Measurements from ENCODE around the gene RNF114. TPM values are rescaled to one million over a fixed set of nuclear protein-coding genes. Genes with fewer than 3 reads are reported as not detected.
A peak's percentile ranks its signal among the peaks of the same experiment; 100 is the strongest.
"Not testable (repeated sequence)": the region's sequence is repeated elsewhere in the genome, so short reads cannot be mapped to it uniquely, and the experiment has no call there.

The RNF114 gene, protein sequence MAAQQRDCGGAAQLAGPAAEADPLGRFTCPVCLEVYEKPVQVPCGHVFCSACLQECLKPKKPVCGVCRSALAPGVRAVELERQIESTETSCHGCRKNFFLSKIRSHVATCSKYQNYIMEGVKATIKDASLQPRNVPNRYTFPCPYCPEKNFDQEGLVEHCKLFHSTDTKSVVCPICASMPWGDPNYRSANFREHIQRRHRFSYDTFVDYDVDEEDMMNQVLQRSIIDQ
- total RNA-seq = 68.7 TPM

DNA sequence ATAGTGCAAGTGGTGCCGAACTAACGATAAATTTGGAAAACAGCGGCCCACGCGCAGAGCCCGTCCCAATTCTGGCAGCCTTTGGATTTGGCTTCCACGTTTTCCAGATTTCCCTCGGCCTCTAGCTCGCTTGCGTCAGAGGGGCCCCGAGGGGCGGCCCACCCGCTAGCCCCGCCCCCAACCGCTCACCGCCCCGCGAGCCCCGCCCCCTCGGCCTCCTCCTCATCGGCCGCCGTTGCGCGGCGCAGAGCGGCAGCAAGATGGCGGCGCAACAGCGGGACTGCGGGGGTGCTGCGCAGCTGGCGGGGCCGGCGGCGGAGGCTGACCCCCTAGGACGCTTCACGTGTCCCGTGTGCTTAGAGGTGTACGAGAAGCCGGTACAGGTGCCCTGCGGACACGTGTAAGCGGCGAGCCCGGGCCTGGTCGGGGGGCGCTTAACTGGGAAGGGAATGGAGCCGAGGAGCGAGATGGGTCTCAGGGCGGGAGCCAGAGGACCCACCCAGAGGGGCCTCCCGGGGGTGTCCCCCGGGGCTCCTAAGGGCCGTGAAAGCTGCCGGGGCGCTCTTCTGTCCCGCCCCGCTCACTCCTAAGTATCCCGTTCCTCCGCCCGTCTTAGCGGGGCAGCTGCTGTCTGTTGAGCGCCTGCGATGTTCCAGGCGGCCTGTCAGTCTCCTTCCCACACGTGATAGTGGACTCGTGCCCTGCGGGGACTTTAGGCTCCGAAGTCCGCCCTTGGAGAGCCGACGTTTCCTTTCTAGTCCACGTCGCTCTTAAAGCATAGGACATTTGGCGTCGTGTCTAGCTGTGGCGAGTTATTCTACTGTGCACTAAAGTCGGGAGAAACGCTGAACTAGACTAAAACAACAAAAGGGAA, at the start of gene RNF114:
TSS of gene RNF114 (plus strand) at position 245 of the 874 bp plus-strand sequence. CDS start at position 261, 16 bp downstream.
- peak; percentile 92 for DNase-seq (ENCODE audit: low spot score)

DNA sequence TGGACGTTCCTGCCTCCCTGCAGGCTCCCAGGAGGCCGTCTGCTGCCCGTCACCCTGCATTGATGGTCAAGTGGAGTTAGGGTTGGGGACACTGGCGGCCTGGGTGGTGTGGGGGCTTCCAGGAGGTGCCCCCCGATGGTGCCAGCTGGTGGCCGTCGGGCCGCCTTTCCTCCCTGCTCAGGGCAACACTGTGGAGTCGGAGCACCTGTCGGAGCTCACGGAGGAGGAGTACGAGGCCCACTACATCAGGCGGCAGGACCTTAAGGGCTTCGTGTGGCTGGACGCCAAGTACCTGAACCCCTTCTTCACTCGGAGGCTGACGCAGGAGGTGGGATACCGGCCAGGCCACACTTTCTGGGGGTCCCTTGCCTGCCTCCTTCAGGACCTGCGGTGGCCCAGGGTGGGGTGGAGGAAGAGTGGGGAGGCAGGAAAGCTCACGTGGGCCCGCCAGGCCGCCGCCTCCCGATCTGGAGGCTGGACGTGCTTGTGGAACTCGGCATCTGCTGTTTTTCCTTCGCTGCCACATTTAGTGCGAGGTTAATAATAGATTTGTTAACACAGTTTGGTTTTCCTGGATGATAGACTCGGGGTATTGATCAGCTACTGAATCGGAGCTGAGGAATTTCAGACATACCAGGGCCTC, 49.5 kb upstream of the RNF114 start:
- DNase-seq (ENCODE audit: low spot score) = no peak

DNA sequence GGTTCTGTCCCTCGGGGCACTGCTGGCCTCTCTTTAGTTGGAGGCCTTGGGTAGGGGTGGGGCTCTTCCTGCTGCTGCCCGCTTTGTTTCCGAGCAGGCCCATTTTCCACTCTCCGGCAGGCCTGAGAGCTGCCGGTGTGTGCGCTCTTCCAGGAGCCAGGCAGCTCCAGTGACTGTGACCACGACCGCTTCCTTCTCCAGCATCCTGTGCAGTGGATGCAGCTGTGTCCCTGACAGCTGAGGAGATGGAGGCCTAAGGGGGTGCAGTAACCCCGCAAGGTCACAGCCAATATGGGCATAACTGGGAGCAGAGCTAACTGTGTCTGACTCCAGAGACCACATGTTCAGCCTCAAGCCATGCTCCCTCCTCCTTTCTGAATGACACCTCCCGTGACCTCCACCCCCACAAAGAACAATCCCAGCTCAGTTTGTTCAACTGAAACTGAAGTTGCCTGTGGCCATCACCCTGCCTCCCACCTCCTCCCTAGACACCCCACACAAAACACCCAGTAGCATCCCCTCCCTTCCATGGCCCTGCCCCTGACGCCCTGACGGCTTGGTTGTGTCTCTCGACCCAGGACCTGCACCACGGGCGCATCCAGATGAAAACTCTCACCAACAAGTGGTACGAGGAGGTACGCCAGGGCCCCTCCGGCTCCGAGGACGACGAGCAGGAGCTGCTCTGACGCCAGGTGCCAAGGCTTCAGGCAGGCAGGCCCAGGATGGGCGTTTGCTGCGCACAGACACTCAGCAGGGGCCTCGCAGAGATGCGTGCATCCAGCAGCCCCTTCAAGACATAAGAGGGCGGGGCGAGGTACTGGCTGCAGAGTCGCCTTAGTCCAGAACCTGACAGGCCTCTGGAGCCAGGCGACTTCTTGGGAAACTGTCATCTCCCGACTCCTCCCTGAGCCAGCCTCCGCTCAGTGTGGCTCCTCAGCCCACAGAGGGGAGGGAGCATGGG, 48.7 kb upstream of the RNF114 start:
- no peak for DNase-seq (ENCODE audit: low spot score)

DNA sequence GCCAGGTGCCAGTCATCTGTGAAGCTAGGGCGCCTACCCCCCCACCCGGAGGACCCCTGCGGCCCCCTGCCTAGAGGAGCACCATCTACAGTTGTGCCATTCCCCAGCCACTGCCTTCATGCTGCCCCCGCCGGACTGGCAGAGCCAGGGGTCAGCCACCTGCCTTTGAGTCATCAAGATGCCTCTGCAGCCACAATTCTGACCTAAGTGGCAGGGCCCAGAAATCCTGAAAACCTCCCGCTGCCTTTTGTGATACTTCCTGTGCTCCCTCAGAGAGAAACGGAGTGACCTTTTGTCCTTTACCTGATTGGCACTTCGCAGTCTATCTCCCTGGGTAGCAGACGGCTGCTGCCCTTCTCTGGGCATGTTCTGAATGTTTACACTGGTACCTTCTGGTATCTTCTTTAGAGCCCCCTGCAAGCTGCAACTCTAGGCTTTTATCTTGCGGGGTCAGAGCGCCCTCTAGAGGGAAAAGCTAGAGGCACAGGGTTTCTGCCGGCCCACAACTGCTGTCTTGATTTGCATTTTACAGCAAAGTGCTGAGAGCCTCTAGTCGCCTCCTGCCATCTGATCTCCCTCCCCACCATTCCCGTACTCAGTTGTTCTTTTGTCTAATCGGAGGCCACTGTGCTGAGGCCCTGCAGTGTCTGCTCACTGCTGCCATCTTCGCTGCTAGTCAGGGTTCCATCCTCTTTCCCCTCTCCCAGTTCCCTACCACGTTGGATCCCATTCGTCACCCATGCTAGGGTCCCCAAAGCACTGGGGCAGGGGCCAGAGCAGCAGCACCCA, 47.8 kb upstream of the RNF114 start:
- no peak for DNase-seq (ENCODE audit: low spot score)

DNA sequence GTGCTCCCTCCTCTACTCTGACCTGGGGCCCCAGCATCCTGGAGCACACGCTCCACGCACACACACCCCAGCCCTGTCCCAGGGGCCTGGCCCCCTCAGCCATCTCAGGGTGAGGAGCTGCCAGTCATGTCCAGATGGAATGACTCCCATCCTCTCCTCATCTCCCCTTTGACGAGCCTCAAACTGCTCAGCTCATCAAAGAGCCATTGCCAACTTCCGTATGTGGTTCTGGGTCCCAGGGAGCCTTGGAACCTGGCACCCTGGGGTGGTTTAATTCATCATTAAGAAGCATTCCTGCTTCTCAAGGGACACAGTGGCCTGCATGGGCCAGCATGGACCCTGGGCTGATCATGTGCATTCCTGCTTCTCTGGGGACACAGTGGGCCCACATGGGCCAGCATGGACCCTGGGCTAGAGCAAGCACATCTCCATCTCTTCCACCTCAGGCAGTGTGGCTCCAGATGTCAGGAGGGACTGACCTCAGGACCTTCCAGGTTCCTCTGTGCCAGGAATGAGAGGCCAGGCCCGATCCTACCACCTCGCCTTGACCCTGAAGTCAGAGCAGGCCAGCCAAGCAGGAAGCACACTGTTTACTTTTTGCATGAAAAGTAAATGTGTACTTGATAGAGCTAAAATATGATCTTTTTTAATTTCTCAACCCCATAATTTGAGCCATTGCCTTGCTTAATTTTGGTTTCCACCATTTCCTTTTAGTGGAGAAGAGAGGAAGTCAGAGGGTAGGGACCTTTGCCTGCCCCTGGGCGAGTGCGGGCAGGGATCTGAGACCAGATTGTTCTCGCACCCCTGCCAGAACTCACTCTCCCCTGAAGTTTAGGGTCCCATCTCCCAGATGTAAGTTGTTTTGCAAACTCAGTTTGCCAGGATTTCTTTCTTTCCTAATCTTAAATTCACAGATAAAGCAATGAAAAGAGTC, 46.9 kb upstream of the RNF114 start:
- DNase-seq (ENCODE audit: low spot score) = no peak

DNA sequence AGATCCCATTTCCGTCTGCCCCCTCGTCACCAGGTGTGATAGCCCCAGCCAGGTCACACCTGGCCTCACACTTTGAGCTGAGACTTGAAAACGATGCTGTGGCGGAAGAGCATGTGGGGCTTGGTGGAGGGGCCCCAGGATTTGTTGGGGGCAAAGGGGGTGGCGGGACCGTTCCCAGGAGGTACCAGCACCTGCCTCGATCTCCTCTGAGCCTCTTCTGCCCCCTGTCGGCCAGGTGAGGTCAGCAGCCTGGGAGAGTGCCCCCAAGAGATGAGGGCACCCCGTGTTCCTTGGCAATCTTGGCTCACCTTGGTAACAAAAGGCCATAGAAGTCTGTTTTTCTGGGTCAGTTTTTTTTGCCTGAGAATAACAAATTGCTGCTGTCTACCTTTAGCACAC, 46.3 kb upstream of the RNF114 start:
- no peak for DNase-seq (ENCODE audit: low spot score)

DNA sequence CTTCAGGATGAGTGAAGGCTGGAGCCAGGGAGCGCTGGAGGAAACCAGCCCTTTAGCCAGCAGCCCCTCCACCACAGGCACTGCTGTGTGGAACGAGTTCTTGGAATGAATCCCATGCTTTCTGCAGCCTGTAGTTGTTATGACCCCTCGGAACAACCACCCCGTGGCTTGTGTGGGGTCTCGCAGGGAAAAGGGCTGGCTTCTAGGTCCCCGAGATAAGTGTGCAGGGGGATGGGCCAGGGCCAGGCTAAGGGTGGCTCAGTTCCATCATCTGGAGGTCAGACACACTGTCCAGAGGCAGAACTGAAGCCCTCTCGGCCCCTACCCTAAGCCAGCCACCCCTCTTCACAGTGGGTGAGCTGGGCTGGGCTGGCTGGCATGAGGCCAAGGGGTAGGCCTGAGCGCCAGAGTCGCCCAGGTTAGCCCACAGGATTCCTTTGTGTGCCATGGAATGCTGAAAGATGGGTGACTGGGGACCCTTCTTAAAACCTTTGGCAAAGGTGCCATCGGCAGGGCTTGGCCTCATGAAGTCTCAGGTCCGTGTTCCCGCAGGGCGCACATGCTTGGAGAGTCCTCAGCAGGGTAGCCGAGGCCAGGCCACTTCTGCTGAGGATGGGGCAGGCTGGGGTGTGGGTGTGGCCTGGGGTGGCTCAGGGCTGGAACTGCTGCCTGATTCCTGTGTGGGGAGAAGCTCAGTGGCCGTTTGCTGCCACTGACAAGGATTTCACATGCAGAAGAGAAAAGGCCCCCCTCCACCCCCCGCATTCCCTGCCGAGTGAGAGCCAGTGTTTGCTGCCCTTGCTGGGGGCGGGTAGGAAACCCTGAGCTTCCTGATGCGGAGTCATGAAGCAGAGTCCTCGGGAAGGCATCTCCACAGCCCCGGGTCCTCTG, 45.5 kb upstream of the RNF114 start:
- DNase-seq (ENCODE audit: low spot score) = no peak

DNA sequence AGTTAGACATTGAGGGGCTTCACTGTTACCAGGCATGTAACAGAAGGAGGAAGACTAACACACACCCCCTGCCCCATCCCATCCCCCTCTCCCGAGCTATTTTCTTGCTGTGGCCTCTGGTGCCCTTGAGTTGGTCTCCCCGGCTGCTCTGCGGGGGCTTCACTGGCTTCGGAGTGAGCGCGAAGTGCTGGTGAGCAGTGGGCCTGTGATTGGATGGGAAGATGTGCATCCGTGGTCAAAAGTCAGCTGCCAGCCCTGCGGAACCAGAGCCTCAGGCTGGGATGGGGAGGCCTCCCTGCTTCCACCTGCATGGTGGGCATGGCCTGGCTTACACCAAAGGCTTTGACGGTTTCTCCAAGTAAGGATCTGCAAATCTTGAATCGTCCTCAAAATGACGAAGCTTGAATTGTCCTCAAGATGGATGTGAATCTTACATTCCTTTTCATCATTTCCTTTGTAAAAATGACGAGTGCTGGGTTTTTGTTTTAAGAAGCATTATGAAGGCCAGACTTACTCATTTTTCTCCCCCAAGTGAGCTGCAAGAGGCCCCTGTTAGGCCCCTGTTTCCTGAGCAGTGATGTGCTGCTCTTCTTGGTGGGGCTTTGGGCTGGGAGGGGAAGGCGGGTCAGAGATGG, 44.6 kb upstream of the RNF114 start:
- no peak for DNase-seq (ENCODE audit: low spot score)

DNA sequence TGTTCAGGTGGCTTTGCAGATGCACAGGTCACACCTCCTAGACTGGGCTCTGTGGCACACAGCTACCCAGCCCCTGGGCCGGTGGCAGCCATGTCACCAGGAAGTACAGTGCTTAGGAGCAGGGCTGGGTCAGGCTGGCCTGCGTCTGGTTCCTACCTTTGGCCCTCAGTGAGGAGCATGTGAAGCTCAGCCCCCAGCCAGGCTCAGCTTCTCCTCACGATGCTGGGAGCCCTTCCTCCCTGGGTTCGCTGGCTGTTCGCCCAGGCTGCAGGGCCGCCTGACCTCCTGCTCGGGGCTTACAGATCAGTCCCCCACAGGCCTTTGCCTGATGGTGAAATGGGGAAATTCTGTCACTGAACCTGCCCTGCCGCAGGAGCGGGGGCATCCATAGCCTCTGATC, 43.9 kb upstream of the RNF114 start:
- DNase-seq (ENCODE audit: low spot score) = no peak

DNA sequence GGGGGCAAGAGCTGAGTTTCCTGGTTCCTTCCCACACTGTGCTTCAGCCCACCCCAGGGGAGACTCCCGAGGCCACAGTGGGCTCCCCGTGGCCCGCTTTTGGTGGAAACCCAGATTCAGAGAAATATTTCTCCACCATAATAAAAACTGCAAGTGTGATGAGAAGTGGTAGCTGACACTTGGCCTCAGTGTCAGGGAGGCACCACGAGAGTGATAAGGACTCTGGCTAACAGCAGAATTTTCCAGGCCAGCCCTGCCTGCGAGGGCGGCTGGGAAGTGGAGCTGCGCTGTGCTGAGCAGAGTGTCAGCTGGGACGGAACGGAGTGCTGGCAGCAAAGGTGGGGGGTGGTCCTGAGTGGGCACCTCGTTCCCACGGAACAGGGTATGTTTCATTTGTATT, 43.4 kb upstream of the RNF114 start:
- no peak for DNase-seq (ENCODE audit: low spot score)

DNA sequence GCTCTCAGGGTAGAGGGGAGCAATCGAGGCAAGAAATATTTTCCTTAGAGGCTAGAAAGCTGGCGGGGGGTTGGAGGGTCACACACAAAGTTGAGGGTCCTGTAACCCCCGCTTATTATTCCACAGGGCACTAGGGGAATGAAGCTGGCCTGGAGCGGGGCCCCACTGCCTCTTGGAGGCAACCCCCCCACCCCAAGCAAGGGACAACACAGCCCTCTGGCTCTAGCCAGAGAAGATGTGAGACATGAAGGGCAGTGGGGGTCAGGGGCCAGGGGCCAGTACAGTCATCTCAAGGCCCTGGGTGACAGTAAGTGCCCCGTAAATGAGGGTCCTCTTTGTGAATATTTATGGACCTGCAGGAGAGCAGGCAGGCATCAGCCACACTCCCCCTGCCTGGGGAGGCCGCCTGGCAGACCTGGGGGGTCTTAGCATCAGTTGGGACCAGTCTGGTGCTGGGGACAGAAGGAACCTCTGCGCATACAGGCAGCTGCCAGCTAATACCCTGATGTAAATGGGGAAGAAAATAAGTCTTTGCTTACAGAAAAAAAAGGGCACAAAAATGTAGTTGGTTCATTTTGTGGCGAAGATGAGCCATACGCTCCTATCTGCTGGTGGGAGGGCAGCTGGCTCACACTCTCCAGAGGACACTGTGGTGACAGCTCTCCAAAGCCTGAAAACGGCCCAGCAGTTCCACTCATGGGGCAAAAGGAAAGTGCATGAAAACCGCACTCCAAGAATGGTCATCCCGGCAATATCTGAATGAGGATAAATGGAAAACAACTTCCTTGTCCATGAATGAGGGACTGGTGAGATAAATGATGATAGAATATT, 42.7 kb upstream of the RNF114 start:
- DNase-seq (ENCODE audit: low spot score) = no peak

DNA sequence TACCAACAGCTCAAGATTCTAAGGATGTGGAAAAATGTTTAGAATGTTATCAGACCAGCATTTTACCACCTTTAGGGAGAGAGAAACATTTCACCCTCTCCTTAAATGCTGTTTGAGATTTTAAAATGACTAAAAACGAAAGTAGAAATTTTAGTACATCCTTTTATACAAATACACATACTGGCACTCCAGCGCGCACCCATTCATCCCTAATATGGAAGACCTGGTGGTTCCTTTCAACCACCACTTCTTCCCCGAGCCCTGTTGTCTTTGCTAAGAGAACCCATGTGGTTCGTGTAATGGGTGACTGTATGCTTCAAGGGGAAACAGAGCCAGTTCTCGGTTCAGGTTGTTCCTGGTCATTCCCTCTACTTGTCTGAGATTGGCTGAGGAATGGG, 42.1 kb upstream of the RNF114 start:
- no peak for DNase-seq (ENCODE audit: low spot score)

DNA sequence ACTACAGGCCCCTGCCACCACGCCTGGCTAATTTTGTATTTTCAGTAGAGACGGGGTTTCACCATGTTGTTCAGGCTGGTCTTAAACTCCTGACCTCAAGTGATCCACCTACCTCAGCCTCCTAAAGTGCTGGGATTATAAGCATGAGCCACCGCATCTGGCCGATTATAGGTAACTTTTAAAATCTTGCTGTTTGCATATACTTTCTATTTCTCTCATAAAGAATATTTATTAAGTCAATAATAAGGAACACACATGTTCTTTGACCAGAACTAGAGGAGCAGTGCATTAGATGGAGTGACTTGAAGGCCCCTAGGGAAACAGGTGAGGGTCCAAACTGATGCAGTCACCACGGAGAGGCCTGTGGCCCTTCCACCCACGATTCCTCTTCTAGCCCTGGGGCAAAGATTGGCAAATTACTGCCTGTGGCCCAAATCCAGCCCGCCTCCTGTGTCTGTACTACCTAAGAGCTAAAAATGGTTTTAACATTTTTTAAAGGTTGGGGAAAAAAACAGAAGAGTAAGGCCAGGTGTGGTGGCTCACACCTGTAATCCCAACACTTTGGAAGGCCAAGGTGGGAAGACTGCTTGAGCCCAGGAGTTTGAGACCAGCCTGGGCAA, 40.6 kb upstream of the RNF114 start:
- DNase-seq (ENCODE audit: low spot score) = not testable (repeated sequence)

DNA sequence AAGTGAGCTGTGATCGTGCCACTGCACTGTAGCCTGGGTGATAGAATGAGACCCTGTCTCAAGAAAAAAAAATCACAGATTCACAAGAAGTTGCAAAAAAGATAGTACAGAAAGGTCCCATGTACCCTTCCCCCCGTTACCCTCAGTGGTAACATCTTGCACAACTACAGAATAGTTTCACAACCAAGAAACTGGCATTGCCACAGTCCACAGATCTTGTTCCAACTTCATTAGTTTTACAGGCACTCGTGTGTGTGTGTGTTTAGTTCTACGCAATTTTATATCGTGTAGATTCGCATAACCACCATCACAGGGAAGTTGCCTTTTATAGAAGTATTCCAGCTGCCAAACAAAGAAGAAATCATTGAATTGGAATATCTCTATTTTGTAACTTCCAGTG, 40.0 kb upstream of the RNF114 start:
- no peak for DNase-seq (ENCODE audit: low spot score)

DNA sequence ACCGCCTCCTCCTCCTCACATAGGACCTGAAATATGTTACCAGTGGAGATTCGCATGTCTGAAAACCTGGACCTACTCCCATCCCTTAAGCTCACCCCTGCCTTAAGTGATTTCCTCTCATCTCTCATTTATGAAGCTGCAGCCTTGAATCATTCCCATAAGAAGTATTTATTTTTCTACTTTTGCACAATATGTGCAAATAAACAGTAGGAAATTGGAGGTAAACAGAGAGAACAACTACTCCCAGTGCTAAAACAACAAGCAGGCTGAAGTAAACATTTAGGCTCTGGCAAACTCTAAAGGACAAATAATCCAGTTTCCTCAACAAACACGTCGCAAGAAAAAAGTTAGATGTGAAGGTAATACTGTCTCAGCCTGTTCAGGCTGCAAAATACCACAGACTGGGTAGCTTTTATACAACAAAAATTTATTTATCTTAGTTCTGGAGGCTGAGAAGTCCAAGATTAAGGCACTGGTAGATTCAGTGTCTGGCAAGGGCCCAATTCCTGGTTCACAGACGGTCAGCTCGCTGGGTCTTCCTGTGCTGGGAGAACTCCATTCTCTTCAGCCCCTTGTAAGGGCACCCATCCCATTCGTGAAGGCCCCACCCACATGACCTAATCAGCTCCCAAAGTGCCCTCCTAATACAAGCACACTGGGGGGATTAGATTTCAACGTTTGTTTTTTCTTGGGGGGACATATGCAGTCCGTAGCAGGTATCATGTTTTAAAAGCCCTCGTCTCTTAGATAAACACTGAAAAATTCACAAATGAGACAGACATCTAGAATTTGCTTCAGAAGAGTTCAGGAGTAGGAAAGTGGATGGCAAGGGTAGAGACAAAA, 36.4 kb upstream of the RNF114 start:
- DNase-seq (ENCODE audit: low spot score) = no peak

DNA sequence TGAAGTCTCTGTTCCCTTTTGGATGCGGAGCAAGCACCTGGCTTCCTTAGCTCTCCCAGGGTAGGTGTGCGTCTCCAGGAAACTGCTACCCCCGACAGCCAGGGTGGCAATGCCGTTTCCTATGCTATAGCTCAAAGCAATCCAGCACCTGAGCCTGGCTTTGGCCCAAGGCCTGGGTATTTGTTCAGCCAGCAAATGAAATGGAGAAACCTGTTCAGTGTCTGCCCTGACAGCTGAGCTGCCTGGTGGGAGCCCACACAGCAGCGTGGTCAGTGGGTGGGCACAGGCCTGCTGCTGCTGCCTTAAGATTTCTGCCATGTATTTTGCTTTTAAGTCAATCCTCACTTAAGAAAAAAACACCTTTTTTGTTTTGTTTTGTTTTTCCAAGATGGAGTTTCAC, 34.6 kb upstream of the RNF114 start:
- no peak for DNase-seq (ENCODE audit: low spot score)

All from ureter (tissue), 1 donor.